SU-DHL-6 (cell line): ENCODE data around the gene CASP14.

Experiments
- H2AFZ ChIP-seq: fragments of 200-600 bp; sonication (generic); 2 replicates; pipeline ENCODE4 v1.6.1; 2014; ENCODE audit warnings: low read depth, mild to moderate bottlenecking, moderate library complexity, mixed read lengths, antibody characterized with exemption, low read length; ENCODE audit not compliant: severe bottlenecking
- H3F3A ChIP-seq: fragments of 200-600 bp; shearing (Covaris generic); 2 replicates; pipeline ENCODE4 v1.6.0; 2016; ENCODE audit warnings: antibody characterized with exemption, mild to moderate bottlenecking; ENCODE audit not compliant: insufficient read depth
- H3K27ac ChIP-seq: fragments of 200-600 bp; sonication (generic); 2 replicates; pipeline ENCODE4 v1.5.1; 2016; ENCODE audit warnings: low read depth, mild to moderate bottlenecking, low read length, moderate library complexity, mixed read lengths
- H3K27me3 ChIP-seq: fragments of 200-600 bp; sonication (generic), shearing (Covaris generic); 2 replicates; pipeline ENCODE4 v1.6.0; 2014; ENCODE audit warnings: mild to moderate bottlenecking, low read length
- H3K36me3 ChIP-seq: fragments of 200-600 bp; sonication (generic); 2 replicates; pipeline ENCODE4 v1.6.1; 2014; ENCODE audit warnings: mild to moderate bottlenecking, low read length, mixed read lengths
- H3K4me2 ChIP-seq: fragments of 300-600, 200-600 bp; shearing (Covaris generic), sonication (generic); 2 replicates; pipeline ENCODE4 v1.6.0; 2014; ENCODE audit warnings: low read length, low read depth, mild to moderate bottlenecking; ENCODE audit not compliant: poor library complexity, severe bottlenecking
- H3K4me3 ChIP-seq: fragments of 200-600 bp; sonication (generic); 2 replicates; pipeline ENCODE4 v1.5.1; 2014; ENCODE audit warnings: antibody characterized with exemption, low read length, mild to moderate bottlenecking, mixed read lengths; ENCODE audit not compliant: insufficient read depth, poor library complexity, severe bottlenecking
- H3K79me2 ChIP-seq: fragments of 200-600 bp; sonication (generic); 2 replicates; pipeline ENCODE4 v1.6.1; 2014; ENCODE audit warnings: mild to moderate bottlenecking, low read length, moderate library complexity; ENCODE audit not compliant: insufficient read depth
- H3K9ac ChIP-seq: fragments of 200-600 bp; sonication (generic); 2 replicates; pipeline ENCODE4 v1.7.0; 2014; ENCODE audit warnings: mild to moderate bottlenecking, low read length
- H3K9me2 ChIP-seq: fragments of 200-600 bp; sonication (generic); replicated peaks from 2 replicates; pipeline ENCODE4 v1.6.1; 2014; ENCODE audit warnings: low read length; ENCODE audit not compliant: insufficient read depth
- H3K9me3 ChIP-seq: fragments of 200-600 bp; sonication (generic); 2 replicates; pipeline ENCODE4 v1.6.1; 2014; ENCODE audit warnings: low read length, mixed read lengths; ENCODE audit not compliant: insufficient read depth
- H4K20me1 ChIP-seq: fragments of 200-600 bp; sonication (generic); 2 replicates; pipeline ENCODE4 v1.6.1; 2014; ENCODE audit warnings: low read depth, mild to moderate bottlenecking, antibody characterized with exemption, low read length, moderate library complexity, mixed read lengths
- CTCF ChIP-seq: fragments of 200-600 bp; sonication (generic); IDR thresholded peaks from one replicate; pipeline ENCODE4 v1.5.1; 2017; ENCODE audit warnings: antibody characterized with exemption, mild to moderate bottlenecking, low read length, moderate library complexity; ENCODE audit not compliant: insufficient read depth, poor library complexity, severe bottlenecking
- EZH2phosphoT487 ChIP-seq: fragments of 200-600 bp; sonication (generic), shearing (Covaris generic); conservative IDR thresholded peaks from 2 replicates; pipeline ENCODE4 v1.6.1; 2018; ENCODE audit warnings: mild to moderate bottlenecking, antibody characterized with exemption, low read length, moderate library complexity, mixed read lengths

Gene CASP14

GRCh38 chr19:15031675-15032074 lies 17.6 kb upstream of the CASP14 start:
- H3K9me3 ChIP-seq: no peaks in the 10 kb centered on the region
- no peak overlapping the region for H3K4me2 ChIP-seq
- no peaks in the 10 kb centered on the region for H4K20me1 ChIP-seq
- H3K4me3 ChIP-seq: no peak overlapping the region
- H3K27me3 ChIP-seq: no peaks in the 10 kb centered on the region
- H2AFZ ChIP-seq: no peak overlapping the region
- H3K79me2 ChIP-seq: no peaks in the 10 kb centered on the region
- no peaks in the 10 kb centered on the region for H3F3A ChIP-seq
- TF ChIP-seq CTCF: no peak
- no peak for TF ChIP-seq EZH2phosphoT487
- no peak overlapping the region for H3K9ac ChIP-seq
- no peaks in the 10 kb centered on the region for H3K9me2 ChIP-seq
- no peak overlapping the region for H3K27ac ChIP-seq
- no peaks in the 10 kb centered on the region for H3K36me3 ChIP-seq

GRCh38 chr19:15035795-15036311 lies 13.4 kb upstream of the CASP14 start:
- Histone ChIP-seq H3K79me2 (no peaks in the 10 kb centered on the region), H3K9me3 (no peaks in the 10 kb centered on the region), H3K27ac (no peak overlapping the region), H4K20me1 (no peaks in the 10 kb centered on the region), H3K27me3 (no peaks in the 10 kb centered on the region), H3K4me3 (no peak overlapping the region), H3F3A (no peaks in the 10 kb centered on the region), H3K4me2 (no peak overlapping the region), H2AFZ (no peak overlapping the region), H3K9me2 (no peaks in the 10 kb centered on the region), H3K9ac (no peak overlapping the region), H3K36me3 (no peaks in the 10 kb centered on the region)
- TF ChIP-seq CTCF: no peak
- TF ChIP-seq EZH2phosphoT487: no peak

- no peaks in the 10 kb centered on the region for H3F3A ChIP-seq
- no peak overlapping the region for H3K9ac ChIP-seq
- no peak for TF ChIP-seq CTCF
- no peak for TF ChIP-seq EZH2phosphoT487
- no peak overlapping the region for H3K4me2 ChIP-seq
- H3K9me3 ChIP-seq: no peaks in the 10 kb centered on the region
- H3K27ac ChIP-seq: no peak overlapping the region
- H2AFZ ChIP-seq: no peak overlapping the region
- no peaks in the 10 kb centered on the region for H3K36me3 ChIP-seq
- no peak overlapping the region for H3K4me3 ChIP-seq
- H3K9me2 ChIP-seq: no peaks in the 10 kb centered on the region
- no peaks in the 10 kb centered on the region for H4K20me1 ChIP-seq
- H3K27me3 ChIP-seq: no peaks in the 10 kb centered on the region
- H3K79me2 ChIP-seq: no peaks in the 10 kb centered on the region
Measured at GRCh38 chr19:15037586-15037985, 11.7 kb upstream of the CASP14 start.

GRCh38 chr19:15038294-15038693 lies 11.0 kb upstream of the CASP14 start:
- H3K79me2 ChIP-seq: no peaks in the 10 kb centered on the region
- H3K4me2 ChIP-seq: no peak overlapping the region
- no peak overlapping the region for H3K27ac ChIP-seq
- H4K20me1 ChIP-seq: no peaks in the 10 kb centered on the region
- H3F3A ChIP-seq: no peaks in the 10 kb centered on the region
- no peaks in the 10 kb centered on the region for H3K9me2 ChIP-seq
- no peaks in the 10 kb centered on the region for H3K36me3 ChIP-seq
- no peaks in the 10 kb centered on the region for H3K9me3 ChIP-seq
- H3K9ac ChIP-seq: no peak overlapping the region
- H2AFZ ChIP-seq: no peak overlapping the region
- H3K4me3 ChIP-seq: no peak overlapping the region
- TF ChIP-seq EZH2phosphoT487 (no peak), CTCF (no peak)
- no peaks in the 10 kb centered on the region for H3K27me3 ChIP-seq
